Glutamatergic neuron (in vitro differentiated cells): ENCODE results near the gene HOXA13. TPM values are rescaled to one million over a fixed set of nuclear protein-coding genes. Genes with fewer than 3 reads are reported as not detected.
A peak's percentile ranks its signal among the peaks of the same experiment; 100 is the strongest.

Source experiments
- DNase-seq: peaks from one replicate; pipeline ENCODE4 v3.0.0; 2022
- H3K27ac Mint-ChIP-seq: one replicate; pipeline ENCODE4 v1.8.0; 2020; ENCODE audit warnings: mild to moderate bottlenecking, mixed read lengths, inconsistent platforms; ENCODE audit not compliant: unreplicated experiment
- H3K27me3 Mint-ChIP-seq: one replicate; pipeline ENCODE4 v1.8.0; 2020; ENCODE audit warnings: mild to moderate bottlenecking, moderate library complexity, mixed read lengths, inconsistent platforms; ENCODE audit not compliant: unreplicated experiment
- H3K36me3 Mint-ChIP-seq: one replicate; pipeline ENCODE4 v1.8.0; 2020; ENCODE audit warnings: mild to moderate bottlenecking, mixed read lengths, inconsistent platforms; ENCODE audit not compliant: unreplicated experiment
- H3K4me1 Mint-ChIP-seq: one replicate; pipeline ENCODE4 v1.8.0; 2020; ENCODE audit warnings: mild to moderate bottlenecking, low read depth, mixed read lengths, inconsistent platforms; ENCODE audit not compliant: unreplicated experiment
- H3K4me3 Mint-ChIP-seq: one replicate; pipeline ENCODE4 v1.8.0; 2020; ENCODE audit warnings: mild to moderate bottlenecking, mixed read lengths, inconsistent platforms; ENCODE audit not compliant: unreplicated experiment
- H3K9me3 Mint-ChIP-seq: one replicate; pipeline ENCODE4 v1.8.0; 2020; ENCODE audit warnings: mild to moderate bottlenecking, moderate library complexity, mixed read lengths, inconsistent platforms; ENCODE audit not compliant: unreplicated experiment
- total RNA-seq: library from RNA; stranded (reverse); fragmentation: NEBNext Ultra II Directional; extraction: Animal tissue kit (Norgen Biotek cat#: 25700); gene quantifications from one replicate; pipeline ENCODE4 v1.2.1, GENCODE V29; 2021; ENCODE audit not compliant: unreplicated experiment
- TF ChIP-seq, protein P1 (sequence below): fragments of 200-600 bp; sonication (generic); IDR thresholded peaks from one replicate; pipeline ENCODE4 v1.5.0; 2021; ENCODE audit not compliant: partially characterized antibody, unreplicated experiment

The HOXA13 gene
- total RNA-seq, 1 donor from 2014 or later, result not detected

DNA sequence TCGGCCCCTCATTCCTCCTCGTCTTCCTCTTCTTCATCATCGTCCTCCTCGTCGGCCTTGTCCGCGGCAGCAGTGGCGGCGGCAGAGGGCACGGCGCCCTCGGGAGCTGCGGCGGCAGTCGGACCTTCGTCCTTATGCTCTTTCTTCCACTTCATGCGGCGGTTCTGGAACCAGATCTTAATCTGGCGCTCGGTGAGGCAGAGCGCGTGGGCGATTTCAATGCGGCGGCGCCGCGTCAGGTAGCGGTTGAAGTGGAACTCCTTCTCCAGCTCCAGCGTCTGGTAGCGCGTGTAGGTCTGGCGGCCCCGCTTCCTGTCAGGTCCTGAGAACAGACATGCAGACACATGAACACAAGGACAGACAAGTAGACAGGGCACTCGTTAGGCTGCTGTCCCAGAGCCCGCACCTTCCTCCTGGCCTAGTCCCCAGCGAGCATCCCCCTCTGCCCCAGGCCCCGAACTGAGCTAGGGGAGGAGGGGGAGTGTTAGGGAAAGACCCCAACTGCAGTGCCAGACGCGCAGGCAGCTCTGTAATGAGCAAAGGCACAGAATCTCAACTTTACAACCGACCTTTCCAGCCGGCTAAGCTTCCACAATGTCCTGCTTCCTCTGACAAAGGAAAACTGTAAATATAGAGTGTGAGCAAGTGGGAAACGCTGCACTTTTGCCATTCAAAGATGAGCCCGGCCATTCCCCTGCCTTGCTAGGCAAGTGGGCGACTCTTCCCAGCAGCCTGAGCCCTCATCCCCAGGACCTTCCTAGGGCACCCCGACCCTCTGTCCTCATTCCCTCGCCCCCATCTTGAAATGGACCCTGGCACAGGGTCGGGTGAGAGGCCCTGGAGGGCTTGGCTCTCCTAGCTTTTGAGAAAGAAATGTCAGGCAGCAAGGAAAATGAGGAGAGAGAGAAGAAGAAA is 44.7 kb downstream of the HOXA13 start:
- peaks cover 2% of the 10 kb centered on the region for H3K4me1 Mint-ChIP-seq
- peak overlapping the region; percentile 61 for H3K4me3 Mint-ChIP-seq
- peaks cover 15% of the 10 kb centered on the region for H3K36me3 Mint-ChIP-seq
- peaks cover 20% of the 10 kb centered on the region for H3K9me3 Mint-ChIP-seq
- H3K27ac Mint-ChIP-seq, result peak overlapping the region; percentile 38
- DNase-seq, result no peak
- TF ChIP-seq, protein P1, sequence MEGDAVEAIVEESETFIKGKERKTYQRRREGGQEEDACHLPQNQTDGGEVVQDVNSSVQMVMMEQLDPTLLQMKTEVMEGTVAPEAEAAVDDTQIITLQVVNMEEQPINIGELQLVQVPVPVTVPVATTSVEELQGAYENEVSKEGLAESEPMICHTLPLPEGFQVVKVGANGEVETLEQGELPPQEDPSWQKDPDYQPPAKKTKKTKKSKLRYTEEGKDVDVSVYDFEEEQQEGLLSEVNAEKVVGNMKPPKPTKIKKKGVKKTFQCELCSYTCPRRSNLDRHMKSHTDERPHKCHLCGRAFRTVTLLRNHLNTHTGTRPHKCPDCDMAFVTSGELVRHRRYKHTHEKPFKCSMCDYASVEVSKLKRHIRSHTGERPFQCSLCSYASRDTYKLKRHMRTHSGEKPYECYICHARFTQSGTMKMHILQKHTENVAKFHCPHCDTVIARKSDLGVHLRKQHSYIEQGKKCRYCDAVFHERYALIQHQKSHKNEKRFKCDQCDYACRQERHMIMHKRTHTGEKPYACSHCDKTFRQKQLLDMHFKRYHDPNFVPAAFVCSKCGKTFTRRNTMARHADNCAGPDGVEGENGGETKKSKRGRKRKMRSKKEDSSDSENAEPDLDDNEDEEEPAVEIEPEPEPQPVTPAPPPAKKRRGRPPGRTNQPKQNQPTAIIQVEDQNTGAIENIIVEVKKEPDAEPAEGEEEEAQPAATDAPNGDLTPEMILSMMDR, result no peak
- H3K27me3 Mint-ChIP-seq, result peaks cover 64% of the 10 kb centered on the region

DNA sequence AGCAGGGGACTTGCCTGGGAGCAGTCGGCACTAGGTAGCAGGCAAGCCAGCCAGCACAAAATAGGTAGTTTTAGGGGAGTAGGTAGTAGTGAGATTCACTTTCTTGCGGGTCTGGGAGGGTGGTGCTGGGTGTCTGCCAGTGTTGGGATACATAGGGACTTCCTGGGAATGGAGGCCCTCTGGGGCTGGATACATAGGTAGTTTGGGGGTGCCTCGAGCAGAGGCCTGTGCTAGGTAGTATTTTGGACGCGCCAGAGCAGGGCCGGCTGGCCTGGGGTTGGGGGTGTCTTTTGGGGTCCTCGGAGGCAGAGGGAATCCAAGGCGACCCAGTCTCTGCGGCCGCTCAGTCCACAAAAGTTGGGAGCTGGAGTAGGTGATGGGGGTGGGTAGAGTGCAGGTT is 45.5 kb downstream of the HOXA13 start:
- DNase-seq, result no peak
- Mint-ChIP-seq H3K36me3 (peaks cover 9% of the 10 kb centered on the region), H3K4me3 (no peak overlapping the region), H3K9me3 (peaks cover 18% of the 10 kb centered on the region), H3K27ac (no peak overlapping the region), H3K27me3 (peaks cover 63% of the 10 kb centered on the region), H3K4me1 (peaks cover 2% of the 10 kb centered on the region)
- TF ChIP-seq, protein P1, result no peak

DNA sequence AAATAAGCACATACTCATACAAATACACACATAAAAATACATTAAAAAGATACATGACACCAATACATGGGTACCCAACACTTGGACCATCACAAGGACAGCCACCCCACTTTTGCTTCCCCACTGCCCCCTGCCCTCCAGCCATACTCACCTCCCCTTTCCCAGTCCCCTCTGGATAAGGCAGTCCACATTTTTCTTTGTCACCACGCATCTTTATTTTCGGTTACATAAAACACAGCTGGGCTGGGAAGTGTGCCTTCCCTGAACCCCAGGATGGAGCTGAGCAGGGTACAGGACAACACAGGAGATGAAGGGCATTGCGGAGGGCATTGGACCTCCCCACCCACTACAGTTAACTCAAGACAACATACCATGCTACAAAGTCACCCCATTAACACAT is 46.4 kb downstream of the HOXA13 start:
- TF ChIP-seq, protein P1, result no peak
- Mint-ChIP-seq H3K9me3 (peaks cover 13% of the 10 kb centered on the region), H3K4me1 (peaks cover 2% of the 10 kb centered on the region), H3K36me3 (peaks cover 9% of the 10 kb centered on the region), H3K27me3 (peaks cover 64% of the 10 kb centered on the region), H3K27ac (no peak overlapping the region), H3K4me3 (peak overlapping the region; percentile 23)
- DNase-seq, result no peak

DNA sequence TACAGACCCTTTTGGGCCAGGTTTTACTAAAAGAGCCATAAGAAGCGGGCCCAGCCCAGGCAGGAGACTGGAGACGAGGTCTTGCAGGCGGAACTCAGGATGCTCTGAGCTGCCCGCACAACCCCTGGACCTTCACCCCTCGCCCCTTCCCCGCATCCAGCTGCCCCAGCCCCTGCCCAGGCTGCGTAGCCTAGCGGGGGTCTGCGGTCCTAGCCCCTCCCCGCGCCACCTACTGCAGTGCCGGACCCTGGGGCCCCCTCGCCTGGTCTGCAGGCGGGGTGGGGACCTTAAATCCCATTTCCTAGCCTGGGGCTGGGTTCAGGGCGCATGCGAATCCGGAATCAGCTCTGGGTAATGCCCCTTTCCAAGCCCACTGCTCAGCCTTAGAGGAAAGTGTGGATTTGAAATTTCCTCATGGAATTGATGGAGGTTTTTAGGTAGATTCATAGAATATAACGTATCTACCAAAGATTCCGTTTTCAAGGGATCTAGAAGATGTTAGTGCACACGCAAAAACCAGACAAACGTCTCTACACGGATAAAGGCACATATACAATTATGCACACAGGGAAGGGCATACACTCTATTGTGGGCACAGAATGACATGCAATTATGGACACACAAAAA is 47.0 kb downstream of the HOXA13 start:
- H3K27ac Mint-ChIP-seq, result no peak overlapping the region
- peaks cover 4% of the 10 kb centered on the region for H3K36me3 Mint-ChIP-seq
- H3K4me1 Mint-ChIP-seq, result peaks cover 2% of the 10 kb centered on the region
- H3K9me3 Mint-ChIP-seq, result peaks cover 11% of the 10 kb centered on the region
- no peak for DNase-seq
- TF ChIP-seq, protein P1, result no peak
- peaks cover 64% of the 10 kb centered on the region for H3K27me3 Mint-ChIP-seq
- H3K4me3 Mint-ChIP-seq, result peak overlapping the region; percentile 23
